ENCODE results near the gene NXT2. TPM values are rescaled to one million over a fixed set of nuclear protein-coding genes. Genes with fewer than 3 reads are reported as not detected.

The NXT2 gene
- total RNA-seq, 1 donor from 2014 or later = 1.8 TPM

- intact Hi-C loops (cut with DNase I) = no loop called here
- no peak overlapping the region for H3K27ac ChIP-seq
- no peaks in the 10 kb centered on the region for H3K4me1 ChIP-seq
- H3K27me3 ChIP-seq = no peaks in the 10 kb centered on the region
- no peaks in the 10 kb centered on the region for H3K9me3 ChIP-seq
- H3K36me3 ChIP-seq = no peaks in the 10 kb centered on the region
- TF ChIP-seq CTCF (IDR thresholded peaks at IDR 0.05) = no peak
- DNase-seq (ENCODE audit: low spot score in 2 of 2) = no peak
- H3K4me3 ChIP-seq = no peak overlapping the region
Observed at GRCh38 chrX:109508915-109509314, 27.7 kb upstream of the NXT2 start.

- H3K36me3 ChIP-seq = no peaks in the 10 kb centered on the region
- no peak for DNase-seq (ENCODE audit: low spot score in 2 of 2)
- H3K27me3 ChIP-seq = no peaks in the 10 kb centered on the region
- H3K4me1 ChIP-seq = no peaks in the 10 kb centered on the region
- H3K4me3 ChIP-seq = no peak overlapping the region
- H3K9me3 ChIP-seq = no peaks in the 10 kb centered on the region
- TF ChIP-seq CTCF (IDR thresholded peaks at IDR 0.05) = no peak
- intact Hi-C loops (cut with DNase I) = no loop called here
- H3K27ac ChIP-seq = no peak overlapping the region
Observed at GRCh38 chrX:109511113-109511512, 25.5 kb upstream of the NXT2 start.

- no peak overlapping the region for H3K27ac ChIP-seq
- intact Hi-C loops (cut with DNase I) = no loop called here
Observed at GRCh38 chrX:109519001-109519400, 17.6 kb upstream of the NXT2 start.

GRCh38 chrX:109533005-109533404 lies 3.6 kb upstream of the NXT2 start:
- intact Hi-C loops (cut with DNase I) = loop anchor here (10.0 kb wide), 1 partner anchor 782 kb away; the partner anchor contains the start of gene AMMECR1
- Histone ChIP-seq H3K27ac (no peak overlapping the region), H3K4me3 (no peak overlapping the region), H3K27me3 (no peaks in the 10 kb centered on the region), H3K9me3 (no peaks in the 10 kb centered on the region), H3K4me1 (no peaks in the 10 kb centered on the region), H3K36me3 (no peaks in the 10 kb centered on the region)
- no peak for TF ChIP-seq CTCF (IDR thresholded peaks at IDR 0.05)
- no peak for DNase-seq (ENCODE audit: low spot score in 2 of 2)

More at GRCh38 chrX:109519001-109519400, 17.6 kb upstream of the NXT2 start:
- TF ChIP-seq CTCF (IDR thresholded peaks at IDR 0.05) = no peak
- H3K36me3 ChIP-seq = no peaks in the 10 kb centered on the region
- H3K4me3 ChIP-seq = no peak overlapping the region
- no peaks in the 10 kb centered on the region for H3K4me1 ChIP-seq
- no peaks in the 10 kb centered on the region for H3K9me3 ChIP-seq
- DNase-seq (ENCODE audit: low spot score in 2 of 2) = no peak
- H3K27me3 ChIP-seq = no peaks in the 10 kb centered on the region

- no peak for TF ChIP-seq CTCF (IDR thresholded peaks at IDR 0.05)
- intact Hi-C loops (cut with DNase I) = loop anchor here (10.0 kb wide), 1 partner anchor 781 kb away; the partner anchor contains the start of gene AMMECR1
- no peak overlapping the region for H3K4me3 ChIP-seq
- no peak overlapping the region for H3K27ac ChIP-seq
- no peaks in the 10 kb centered on the region for H3K9me3 ChIP-seq
- no peaks in the 10 kb centered on the region for H3K27me3 ChIP-seq
- H3K36me3 ChIP-seq = no peaks in the 10 kb centered on the region
- no peak for DNase-seq (ENCODE audit: low spot score in 2 of 2)
- H3K4me1 ChIP-seq = no peaks in the 10 kb centered on the region
Observed at GRCh38 chrX:109533631-109534030, 3.0 kb upstream of the NXT2 start.

- intact Hi-C loops (cut with DNase I) = loop anchor here (5.0 to 10.0 kb wide), 3 partner anchors 312 to 1443 kb away; partner anchors contain the start of genes AMMECR1, ATG4A and PSMD10
- H3K4me1 ChIP-seq = no peaks in the 10 kb centered on the region
- H3K9me3 ChIP-seq = no peaks in the 10 kb centered on the region
- H3K27me3 ChIP-seq = no peaks in the 10 kb centered on the region
- no peaks in the 10 kb centered on the region for H3K36me3 ChIP-seq
- no peak overlapping the region for H3K27ac ChIP-seq
- H3K4me3 ChIP-seq = no peak overlapping the region
- TF ChIP-seq CTCF (IDR thresholded peaks at IDR 0.05) = no peak
- no peak for DNase-seq (ENCODE audit: low spot score in 2 of 2)
Observed at GRCh38 chrX:109534933-109535332, 1.7 kb upstream of the NXT2 start.
